BLaER1 (cell line): Measurements from ENCODE around the gene COL17A1.

Experiments
- H3K27ac ChIP-seq: shearing (Covaris generic); formaldehyde crosslinking; 2 replicates; pipeline ENCODE4 v1.8.1; 2022
- H3K27me3 ChIP-seq: shearing (Covaris generic); formaldehyde crosslinking; 2 replicates; pipeline ENCODE4 v1.8.1; 2022
- H3K36me3 ChIP-seq: shearing (Covaris generic); formaldehyde crosslinking; 2 replicates; pipeline ENCODE4 v1.8.1; 2022
- H3K4me1 ChIP-seq: shearing (Covaris generic); formaldehyde crosslinking; 2 replicates; pipeline ENCODE4 v1.8.1; 2022
- H3K4me2 ChIP-seq: shearing (Covaris generic); formaldehyde crosslinking; 2 replicates; pipeline ENCODE4 v1.8.1; 2022
- H3K4me3 ChIP-seq: shearing (Covaris generic); formaldehyde crosslinking; 2 replicates; pipeline ENCODE4 v1.8.1; 2022
- H3K9ac ChIP-seq: shearing (Covaris generic); formaldehyde crosslinking; 2 replicates; pipeline ENCODE4 v1.8.1; 2022
- H3K9me3 ChIP-seq: shearing (Covaris generic); formaldehyde crosslinking; 2 replicates; pipeline ENCODE4 v1.8.1; 2022
- H4K20me1 ChIP-seq: shearing (Covaris generic); formaldehyde crosslinking; 2 replicates; pipeline ENCODE4 v1.8.1; 2022
- Cebpa-rat ChIP-seq: shearing (Covaris generic); IDR thresholded peaks from 2 replicates; pipeline ENCODE4 v1.8.1; 2022

COL17A1 gene

GRCh38 chr10:104119996-104120395 lies 34.3 kb upstream of the COL17A1 start:
- Histone ChIP-seq H3K9me3 (no peaks in the 10 kb centered on the region), H3K27me3 (no peaks in the 10 kb centered on the region), H3K27ac (no peak overlapping the region), H3K4me1 (peaks cover 26% of the 10 kb centered on the region), H3K9ac (no peak overlapping the region), H4K20me1 (no peaks in the 10 kb centered on the region), H3K4me3 (no peak overlapping the region), H3K4me2 (no peak overlapping the region), H3K36me3 (peaks cover 4% of the 10 kb centered on the region; the same call in 1 of the 2 replicates)
- TF ChIP-seq Cebpa-rat = no peak

DNA sequence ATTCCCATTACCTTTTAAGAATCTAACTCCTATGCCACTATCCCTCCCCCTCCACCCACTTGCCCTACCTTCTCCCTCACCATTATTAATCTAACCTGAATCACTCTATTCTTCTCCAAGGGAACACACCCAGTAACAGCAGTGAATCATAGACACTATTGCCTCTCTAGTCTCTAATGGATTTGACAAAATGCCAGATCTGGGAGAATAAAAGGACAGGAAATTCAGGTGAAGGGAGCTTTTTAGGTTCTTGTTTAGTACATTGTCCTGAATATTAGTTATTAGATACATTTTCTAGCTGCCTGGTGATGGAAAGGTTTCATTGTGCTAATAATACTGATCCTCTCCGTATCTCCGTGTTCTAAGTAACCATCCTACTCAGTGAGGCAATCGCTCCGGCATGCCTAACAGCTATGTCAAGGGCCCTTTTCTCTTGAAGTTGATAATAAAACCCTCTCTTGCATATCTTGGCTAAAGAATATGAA lies 32.2 kb upstream of the COL17A1 start:
- H3K4me3 ChIP-seq = no peak overlapping the region
- no peak overlapping the region for H3K9ac ChIP-seq
- H3K9me3 ChIP-seq = no peaks in the 10 kb centered on the region
- peaks cover 23% of the 10 kb centered on the region for H3K4me1 ChIP-seq
- H3K4me2 ChIP-seq = no peak overlapping the region
- TF ChIP-seq Cebpa-rat = no peak
- H3K36me3 ChIP-seq = no peaks in the 10 kb centered on the region
- H3K27ac ChIP-seq = no peak overlapping the region
- H4K20me1 ChIP-seq = no peaks in the 10 kb centered on the region
- no peaks in the 10 kb centered on the region for H3K27me3 ChIP-seq

GRCh38 chr10:104113376-104113956 lies 27.8 kb upstream of the COL17A1 start:
- Histone ChIP-seq H3K9me3 (no peaks in the 10 kb centered on the region), H3K9ac (no peak overlapping the region), H4K20me1 (no peaks in the 10 kb centered on the region), H3K4me1 (peaks cover 26% of the 10 kb centered on the region), H3K27me3 (no peaks in the 10 kb centered on the region), H3K36me3 (no peaks in the 10 kb centered on the region), H3K4me3 (no peak overlapping the region), H3K27ac (no peak overlapping the region), H3K4me2 (peak overlapping the region; percentile 61)
- no peak for TF ChIP-seq Cebpa-rat

GRCh38 chr10:104109908-104110662 lies 24.4 kb upstream of the COL17A1 start:
- H3K27ac ChIP-seq = no peak overlapping the region
- H4K20me1 ChIP-seq = no peaks in the 10 kb centered on the region
- H3K27me3 ChIP-seq = no peaks in the 10 kb centered on the region
- no peaks in the 10 kb centered on the region for H3K36me3 ChIP-seq
- H3K4me3 ChIP-seq = no peak overlapping the region
- no peak overlapping the region for H3K4me2 ChIP-seq
- TF ChIP-seq Cebpa-rat = no peak
- H3K9ac ChIP-seq = no peak overlapping the region
- no peaks in the 10 kb centered on the region for H3K9me3 ChIP-seq
- H3K4me1 ChIP-seq = peaks cover 26% of the 10 kb centered on the region

GRCh38 chr10:104104926-104105325 lies 19.2 kb upstream of the COL17A1 start:
- H3K9me3 ChIP-seq = no peaks in the 10 kb centered on the region
- no peak overlapping the region for H3K27ac ChIP-seq
- H3K36me3 ChIP-seq = no peaks in the 10 kb centered on the region
- H3K9ac ChIP-seq = no peak overlapping the region
- no peak overlapping the region for H3K4me2 ChIP-seq
- no peaks in the 10 kb centered on the region for H4K20me1 ChIP-seq
- TF ChIP-seq Cebpa-rat = no peak
- H3K27me3 ChIP-seq = no peaks in the 10 kb centered on the region
- H3K4me1 ChIP-seq = no peaks in the 10 kb centered on the region
- no peak overlapping the region for H3K4me3 ChIP-seq

DNA sequence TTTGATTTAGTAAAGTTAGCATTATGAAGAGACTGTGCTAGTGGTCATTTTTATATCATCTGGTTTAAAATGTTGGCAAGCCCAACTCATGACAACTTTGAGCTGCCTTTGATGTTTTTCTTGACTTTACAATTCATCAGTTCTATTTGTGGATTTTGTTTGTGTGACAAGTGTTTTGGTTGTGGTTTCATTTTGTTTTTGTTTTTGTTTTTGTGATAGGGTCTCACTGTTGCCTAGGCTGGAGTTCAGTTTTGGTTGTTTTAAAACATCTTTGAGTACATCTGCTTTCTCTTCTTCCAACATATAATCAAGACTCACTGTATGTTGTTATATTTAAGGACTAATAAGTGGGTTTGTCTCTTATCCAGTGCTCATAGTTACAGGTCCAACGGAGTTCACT lies 18.7 kb upstream of the COL17A1 start:
- Histone ChIP-seq H3K4me1 (no peaks in the 10 kb centered on the region), H3K27me3 (no peaks in the 10 kb centered on the region), H3K9ac (no peak overlapping the region), H3K4me3 (no peak overlapping the region), H3K27ac (no peak overlapping the region), H3K4me2 (no peak overlapping the region), H3K36me3 (no peaks in the 10 kb centered on the region), H4K20me1 (no peaks in the 10 kb centered on the region), H3K9me3 (no peaks in the 10 kb centered on the region)
- no peak for TF ChIP-seq Cebpa-rat

DNA sequence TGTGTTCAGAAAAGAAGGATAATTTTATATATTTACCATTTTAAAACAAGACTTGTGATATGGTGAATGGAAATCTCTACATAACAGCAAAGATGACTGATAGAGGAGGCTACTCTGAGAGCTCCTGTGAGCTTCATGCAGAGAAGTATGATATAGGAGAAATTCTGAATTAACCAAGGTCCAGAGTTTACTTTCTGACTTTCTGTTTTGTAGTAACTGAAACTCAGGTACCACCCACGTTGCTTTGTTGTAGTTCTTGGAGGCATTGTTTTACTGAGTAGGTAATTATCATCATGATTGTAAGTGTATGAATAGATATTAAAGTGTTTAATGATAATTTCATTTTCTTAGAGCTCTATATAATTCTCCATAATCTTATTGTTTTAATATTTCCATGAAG lies 18.3 kb upstream of the COL17A1 start:
- no peak overlapping the region for H3K4me2 ChIP-seq
- no peak for TF ChIP-seq Cebpa-rat
- H3K9ac ChIP-seq = no peak overlapping the region
- no peaks in the 10 kb centered on the region for H3K9me3 ChIP-seq
- no peaks in the 10 kb centered on the region for H3K4me1 ChIP-seq
- no peak overlapping the region for H3K27ac ChIP-seq
- H3K4me3 ChIP-seq = no peak overlapping the region
- H4K20me1 ChIP-seq = no peaks in the 10 kb centered on the region
- no peaks in the 10 kb centered on the region for H3K27me3 ChIP-seq
- no peaks in the 10 kb centered on the region for H3K36me3 ChIP-seq

DNA sequence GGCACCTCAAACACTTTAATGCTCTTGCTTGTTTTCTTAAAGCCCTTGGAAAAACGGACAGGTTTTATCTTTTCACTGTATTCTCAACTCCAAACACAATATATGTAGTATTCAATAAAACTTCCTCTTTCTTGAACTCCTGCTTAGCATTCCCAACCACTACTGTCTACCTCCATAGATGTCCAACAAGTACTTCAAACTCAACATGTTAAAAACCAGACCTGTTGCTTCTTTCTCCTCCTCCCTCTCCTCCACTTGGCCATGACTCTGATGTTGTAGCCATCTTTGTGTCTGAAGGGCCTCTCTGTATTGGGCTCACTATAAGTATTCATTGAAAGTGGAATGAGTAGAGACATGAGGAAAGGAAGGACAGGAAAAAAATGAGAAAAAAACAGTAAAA lies 16.2 kb upstream of the COL17A1 start:
- H3K9me3 ChIP-seq = peaks cover 7% of the 10 kb centered on the region
- H3K27ac ChIP-seq = no peak overlapping the region
- no peaks in the 10 kb centered on the region for H4K20me1 ChIP-seq
- H3K4me1 ChIP-seq = no peaks in the 10 kb centered on the region
- no peak overlapping the region for H3K4me2 ChIP-seq
- no peak overlapping the region for H3K4me3 ChIP-seq
- no peak for TF ChIP-seq Cebpa-rat
- no peak overlapping the region for H3K9ac ChIP-seq
- H3K27me3 ChIP-seq = no peaks in the 10 kb centered on the region
- H3K36me3 ChIP-seq = no peaks in the 10 kb centered on the region

GRCh38 chr10:104100795-104101194 lies 15.1 kb upstream of the COL17A1 start:
- H3K27me3 ChIP-seq = no peaks in the 10 kb centered on the region
- H3K36me3 ChIP-seq = no peaks in the 10 kb centered on the region
- peaks cover 11% of the 10 kb centered on the region for H3K9me3 ChIP-seq
- H3K4me2 ChIP-seq = no peak overlapping the region
- no peak overlapping the region for H3K4me3 ChIP-seq
- H4K20me1 ChIP-seq = no peaks in the 10 kb centered on the region
- no peak overlapping the region for H3K27ac ChIP-seq
- TF ChIP-seq Cebpa-rat = no peak
- H3K9ac ChIP-seq = no peak overlapping the region
- H3K4me1 ChIP-seq = no peaks in the 10 kb centered on the region

DNA sequence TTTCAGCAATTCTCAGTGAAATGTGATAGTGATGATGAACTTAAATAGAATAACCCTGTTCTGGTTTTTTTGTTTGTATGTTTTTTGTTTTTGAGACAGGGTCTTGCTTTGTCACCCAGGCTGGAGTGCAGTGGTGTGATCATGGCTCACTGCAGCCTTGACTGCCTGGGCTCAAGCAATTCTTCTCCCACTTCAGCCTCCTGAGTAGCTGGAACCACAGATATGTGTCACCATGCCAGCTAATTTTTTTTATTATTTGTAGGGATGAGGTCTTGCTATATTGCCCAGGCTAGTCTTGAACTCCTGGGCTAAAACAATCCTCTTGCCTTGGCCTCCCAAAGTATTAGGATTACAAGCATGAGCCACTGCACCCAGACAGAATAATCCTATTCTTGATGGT lies 14.3 kb upstream of the COL17A1 start:
- Histone ChIP-seq H3K36me3 (no peaks in the 10 kb centered on the region), H3K27me3 (no peaks in the 10 kb centered on the region), H3K9ac (no peak overlapping the region), H3K4me2 (no peak overlapping the region), H3K4me1 (no peaks in the 10 kb centered on the region), H3K4me3 (no peak overlapping the region), H3K9me3 (peaks cover 11% of the 10 kb centered on the region), H3K27ac (no peak overlapping the region), H4K20me1 (no peaks in the 10 kb centered on the region)
- TF ChIP-seq Cebpa-rat = no peak
